ENCODE data around the gene PXDN.

PXDN gene

GRCh38 chr2:1791006-1791605, 46.8 kb upstream of the PXDN start:
- no peak for DNase-seq (ENCODE audit: extremely low read depth, insufficient read length)
- no peaks in the 10 kb centered on the region for H3K36me3 ChIP-seq (ENCODE audit: control insufficient read depth, insufficient read depth, low read length)
- no peaks in the 10 kb centered on the region for H3K27me3 ChIP-seq (replicated peaks; ENCODE audit: control insufficient read depth, insufficient read depth, low read length)
- no peak for TF ChIP-seq CTCF (IDR thresholded peaks at IDR 0.05; ENCODE audit: insufficient read depth, low read length, poor library complexity, severe bottlenecking)
- no peak overlapping the region for H3K4me3 ChIP-seq (replicated peaks; ENCODE audit: low read depth, low read length)

- no peak for TF ChIP-seq CTCF (IDR thresholded peaks at IDR 0.05; ENCODE audit: insufficient read depth, low read length, poor library complexity, severe bottlenecking)
- no peak for DNase-seq (ENCODE audit: extremely low read depth, insufficient read length)
- H3K36me3 ChIP-seq (ENCODE audit: control insufficient read depth, insufficient read depth, low read length): no peaks in the 10 kb centered on the region
- H3K4me3 ChIP-seq (replicated peaks; ENCODE audit: low read depth, low read length): no peak overlapping the region
- no peaks in the 10 kb centered on the region for H3K27me3 ChIP-seq (replicated peaks; ENCODE audit: control insufficient read depth, insufficient read depth, low read length)
These were observed 46.2 kb upstream of the PXDN start for GRCh38 chr2:1790473-1790872.

- TF ChIP-seq CTCF (IDR thresholded peaks at IDR 0.05; ENCODE audit: insufficient read depth, low read length, poor library complexity, severe bottlenecking): no peak
- Histone ChIP-seq H3K27me3 (replicated peaks; ENCODE audit: control insufficient read depth, insufficient read depth, low read length) (no peaks in the 10 kb centered on the region), H3K4me3 (replicated peaks; ENCODE audit: low read depth, low read length) (no peak overlapping the region), H3K36me3 (ENCODE audit: control insufficient read depth, insufficient read depth, low read length) (no peaks in the 10 kb centered on the region)
- DNase-seq (ENCODE audit: extremely low read depth, insufficient read length): no peak
These were observed 45.3 kb upstream of the PXDN start for GRCh38 chr2:1789610-1790009.

- Histone ChIP-seq H3K4me3 (replicated peaks; ENCODE audit: low read depth, low read length) (no peak overlapping the region), H3K27me3 (replicated peaks; ENCODE audit: control insufficient read depth, insufficient read depth, low read length) (no peaks in the 10 kb centered on the region), H3K36me3 (ENCODE audit: control insufficient read depth, insufficient read depth, low read length) (no peaks in the 10 kb centered on the region)
- TF ChIP-seq CTCF (IDR thresholded peaks at IDR 0.05; ENCODE audit: insufficient read depth, low read length, poor library complexity, severe bottlenecking): no peak
- no peak for DNase-seq (ENCODE audit: extremely low read depth, insufficient read length)
These were observed 44.2 kb upstream of the PXDN start for GRCh38 chr2:1788478-1788959.

DNA sequence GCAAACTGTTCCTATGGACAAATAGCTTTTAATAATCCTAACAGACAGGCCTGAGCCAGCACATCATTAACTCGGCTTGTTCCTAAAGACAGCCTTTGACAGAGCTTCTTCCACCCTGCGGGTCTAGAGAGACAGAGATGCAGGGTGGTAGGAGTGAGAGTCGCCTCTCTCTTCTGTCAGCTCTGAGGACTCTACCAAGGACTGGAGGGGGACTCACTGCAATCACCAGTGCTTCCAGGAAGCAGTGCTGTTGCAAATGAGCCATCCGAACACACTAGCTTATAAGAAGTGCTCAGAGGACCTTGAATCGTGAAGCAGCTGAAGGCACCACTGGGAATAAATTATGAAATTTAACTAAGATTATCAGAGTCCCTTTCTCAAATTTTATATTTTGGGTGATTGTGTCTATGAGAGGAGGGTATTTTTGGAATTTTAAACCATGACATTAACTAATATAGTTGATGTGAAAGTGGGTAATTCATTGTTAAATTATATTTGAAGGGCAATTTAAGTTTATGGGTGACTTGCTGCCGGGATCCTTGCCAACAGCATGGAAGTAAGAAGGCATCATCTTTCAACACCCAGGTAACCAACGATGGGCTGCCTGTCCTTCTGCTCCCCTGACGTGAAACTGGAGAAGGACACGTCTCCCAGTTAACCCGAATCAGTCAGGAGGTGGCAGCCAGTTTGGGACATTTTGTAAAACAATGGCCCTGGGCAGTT, 43.6 kb upstream of the PXDN start:
- no peak for DNase-seq (ENCODE audit: extremely low read depth, insufficient read length)
- Histone ChIP-seq H3K4me3 (replicated peaks; ENCODE audit: low read depth, low read length) (no peak overlapping the region), H3K27me3 (replicated peaks; ENCODE audit: control insufficient read depth, insufficient read depth, low read length) (no peaks in the 10 kb centered on the region), H3K36me3 (ENCODE audit: control insufficient read depth, insufficient read depth, low read length) (no peaks in the 10 kb centered on the region)
- TF ChIP-seq CTCF (IDR thresholded peaks at IDR 0.05; ENCODE audit: insufficient read depth, low read length, poor library complexity, severe bottlenecking): no peak

All from GM06990 (cell line).